GM23338 (cell line): Measurements from ENCODE around the gene EVX1.

Experiments
- CREB1 ChIP-seq: fragments of 250-450 bp; sonication (Bioruptor Pico); IDR thresholded peaks from 2 replicates; pipeline ENCODE4 v1.5.0; 2020; ENCODE audit warnings: low read depth, mild to moderate bottlenecking, moderate library complexity
- CTCF ChIP-seq, 2 experiments: fragments of 200-600 bp in 1 of 2; sonication (generic) in 1 of 2; conservative IDR thresholded peaks; 2 replicates each; pipeline versions ENCODE4 v1.5.1 to v1.6.1; 2016 to 2017; ENCODE audit warnings: antibody characterized with exemption in 2 of 2, low read depth in 2 of 2, mild to moderate bottlenecking in 2 of 2, moderate library complexity in 1 of 2
- ETS1 ChIP-seq: IDR thresholded peaks from 2 replicates; pipeline ENCODE4 v1.6.1; 2016; ENCODE audit warnings: antibody characterized with exemption
- EZH2 ChIP-seq: fragments of 200-600 bp; sonication (generic); IDR thresholded peaks from one replicate; pipeline ENCODE4 v1.8.0; 2017; ENCODE audit warnings: antibody characterized with exemption, mild to moderate bottlenecking, low read depth; ENCODE audit not compliant: unreplicated experiment
- EZH2phosphoT487 ChIP-seq: fragments of 200-600 bp; sonication (generic); IDR thresholded peaks from one replicate; pipeline ENCODE4 v1.8.1; 2018; ENCODE audit warnings: antibody characterized with exemption; ENCODE audit not compliant: unreplicated experiment
- JUNB ChIP-seq: IDR thresholded peaks from one replicate; pipeline ENCODE4 v1.6.1; 2016; ENCODE audit warnings: antibody characterized with exemption; ENCODE audit not compliant: unreplicated experiment
- NANOG ChIP-seq: IDR thresholded peaks from 2 replicates; pipeline ENCODE4 v1.6.1; 2016; ENCODE audit warnings: antibody characterized with exemption, borderline replicate concordance
- POLR2AphosphoS5 ChIP-seq: IDR thresholded peaks from 2 replicates; pipeline ENCODE4 v1.6.1; 2016; ENCODE audit warnings: antibody characterized with exemption, low read depth
- REST ChIP-seq: IDR thresholded peaks from one replicate; pipeline ENCODE4 v1.6.1; 2018; ENCODE audit warnings: antibody characterized with exemption; ENCODE audit not compliant: unreplicated experiment
- STAT1 ChIP-seq: IDR thresholded peaks from one replicate; pipeline ENCODE4 v1.6.1; 2016; ENCODE audit warnings: antibody characterized with exemption; ENCODE audit not compliant: unreplicated experiment
- ZNF114 ChIP-seq: fragments of 250-450 bp; sonication (Bioruptor Pico); IDR thresholded peaks from 2 replicates; pipeline ENCODE4 v1.5.0; 2020; ENCODE audit warnings: mild to moderate bottlenecking, moderate library complexity
- ZNF331 ChIP-seq: fragments of 250-450 bp; sonication (Bioruptor Pico); IDR thresholded peaks from 2 replicates; pipeline ENCODE4 v1.5.0; 2020; ENCODE audit warnings: low read depth, mild to moderate bottlenecking, moderate library complexity

DNA sequence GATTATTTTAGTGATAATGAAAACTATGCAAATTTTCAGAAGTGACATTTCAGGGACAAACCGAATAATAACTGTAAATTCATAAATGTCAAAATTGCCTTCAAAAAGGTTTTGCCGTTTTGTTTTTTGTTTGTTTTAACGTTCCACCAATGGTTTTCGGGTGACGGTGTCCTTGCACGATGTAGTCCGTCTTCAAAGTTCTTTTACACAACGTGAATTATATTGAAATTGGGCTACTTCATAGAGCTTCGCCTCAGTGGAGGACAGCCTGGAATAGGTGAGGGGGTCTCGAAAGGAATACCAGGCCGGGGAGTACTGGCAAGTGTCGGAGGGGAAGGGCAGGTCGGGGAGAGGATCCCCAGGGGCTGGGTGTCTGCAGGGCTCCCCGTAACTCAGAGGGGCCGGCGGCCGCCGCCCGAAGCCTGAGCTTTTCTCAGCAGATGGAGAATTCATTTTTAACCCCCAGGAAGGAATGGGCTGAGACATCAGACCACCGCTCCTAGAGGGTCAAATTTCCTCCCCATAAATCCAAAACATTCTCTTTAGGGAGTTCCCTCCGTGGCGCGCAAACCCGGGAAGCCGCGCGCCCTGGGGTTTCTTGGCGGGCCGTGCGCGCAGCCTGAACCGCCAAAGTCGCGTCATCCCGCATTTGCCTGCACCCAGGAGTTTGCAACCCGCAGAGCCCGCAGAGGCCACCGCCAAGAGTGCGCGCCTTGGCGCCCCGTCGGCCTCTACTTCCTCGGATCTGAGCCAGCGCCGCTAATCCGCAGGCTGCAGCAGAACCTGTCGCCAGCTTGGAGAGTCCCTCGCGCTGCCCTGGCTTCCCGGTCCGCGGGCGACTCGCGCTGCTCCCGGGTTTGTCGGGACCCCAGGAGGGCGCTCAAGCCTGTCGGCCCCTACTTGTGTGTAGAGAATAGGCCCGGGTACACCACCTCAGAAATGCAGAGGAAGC is 17.3 kb upstream of the EVX1 start:
- TF ChIP-seq CTCF (conservative IDR thresholded peaks at IDR 0.05; ENCODE audit: low read depth in 2 of 2) (0 out of 4 replicates have a peak, but pooled peaks of 1 of the 2 experiments have one; percentile 3), POLR2AphosphoS5 (no peak), EZH2 (peak; percentile 92), REST (no peak), CREB1 (CRISPR knock-in tag) (no peak), EZH2phosphoT487 (peak; percentile 91), JUNB (no peak), NANOG (no peak), STAT1 (no peak), ZNF114 (no peak), ZNF331 (CRISPR knock-in tag) (no peak), ETS1 (no peak)
